ENCODE measurements around the gene SPAG17. TPM values are rescaled to one million over a fixed set of nuclear protein-coding genes. Genes with fewer than 3 reads are reported as not detected.

Gene SPAG17
- total and polyA plus RNA-seq, 2 donors (not counting 1 experiment from before 2014, with no cell fraction given), result 0.01 to 0.33 TPM

GRCh38 chr1:118159569-118159968 lies 25.5 kb downstream of the SPAG17 start:
- Histone ChIP-seq H3K4me1 (ENCODE audit: control insufficient read depth, extremely low read depth, insufficient read depth, low read length) (no peaks in the 10 kb centered on the region), H3K36me3 (ENCODE audit: control insufficient read depth, insufficient read depth, low read length) (no peaks in the 10 kb centered on the region), H3K4me3 (replicated peaks in 1 of 4; ENCODE audit: control extremely low read depth in 1 of 4, insufficient read depth in 1 of 4, low read depth in 3 of 4, low read length in 4 of 4) (no peak overlapping the region), H2AFZ (ENCODE audit: low read length) (no peak overlapping the region), H3K27ac (ENCODE audit: insufficient read depth, low read length) (no peak overlapping the region), H3K9me3 (ENCODE audit: control insufficient read depth, insufficient read depth, low read depth, low read length) (no peaks in the 10 kb centered on the region), H3K9ac (ENCODE audit: insufficient read depth, low read length) (no peak overlapping the region), H4K20me1 (ENCODE audit: control insufficient read depth, extremely low read depth, insufficient read depth, low read length) (no peaks in the 10 kb centered on the region), H3K27me3 (ENCODE audit: control insufficient read depth, insufficient read depth, low read length) (no peaks in the 10 kb centered on the region), H3K4me2 (ENCODE audit: extremely low read depth, insufficient read depth, low read length) (no peak overlapping the region), H3K79me2 (ENCODE audit: control insufficient read depth, insufficient read depth, low read length) (no peaks in the 10 kb centered on the region)
- DNase-seq (ENCODE audit: low read depth in 2 of 2), result no peak
- TF ChIP-seq EZH2 (IDR thresholded peaks at IDR 0.05; ENCODE audit: low read length, missing control alignments) (no peak), CTCF (conservative IDR thresholded peaks at IDR 0.05 in 1 of 2, IDR thresholded peaks at IDR 0.05 in 1 of 2; ENCODE audit: low read depth in 1 of 2, low read length in 2 of 2) (no peak)

- H3K27ac ChIP-seq (ENCODE audit: insufficient read depth, low read length), result no peak overlapping the region
- no peaks in the 10 kb centered on the region for H3K4me1 ChIP-seq (ENCODE audit: control insufficient read depth, extremely low read depth, insufficient read depth, low read length)
- H3K36me3 ChIP-seq (ENCODE audit: control insufficient read depth, insufficient read depth, low read length), result no peaks in the 10 kb centered on the region
- H3K4me3 ChIP-seq (replicated peaks in 1 of 4; ENCODE audit: control extremely low read depth in 1 of 4, insufficient read depth in 1 of 4, low read depth in 3 of 4, low read length in 4 of 4), result no peak overlapping the region
- TF ChIP-seq EZH2 (IDR thresholded peaks at IDR 0.05; ENCODE audit: low read length, missing control alignments) (no peak), CTCF (conservative IDR thresholded peaks at IDR 0.05 in 1 of 2, IDR thresholded peaks at IDR 0.05 in 1 of 2; ENCODE audit: low read depth in 1 of 2, low read length in 2 of 2) (no peak)
- H3K9ac ChIP-seq (ENCODE audit: insufficient read depth, low read length), result no peak overlapping the region
- no peaks in the 10 kb centered on the region for H3K79me2 ChIP-seq (ENCODE audit: control insufficient read depth, insufficient read depth, low read length)
- DNase-seq (ENCODE audit: low read depth in 2 of 2), result peak; percentile 26 to 94
- H3K9me3 ChIP-seq (ENCODE audit: control insufficient read depth, insufficient read depth, low read depth, low read length), result no peaks in the 10 kb centered on the region
- no peaks in the 10 kb centered on the region for H4K20me1 ChIP-seq (ENCODE audit: control insufficient read depth, extremely low read depth, insufficient read depth, low read length)
- no peak overlapping the region for H2AFZ ChIP-seq (ENCODE audit: low read length)
- H3K4me2 ChIP-seq (ENCODE audit: extremely low read depth, insufficient read depth, low read length), result no peak overlapping the region
- H3K27me3 ChIP-seq (ENCODE audit: control insufficient read depth, insufficient read depth, low read length), result no peaks in the 10 kb centered on the region
Measured at GRCh38 chr1:118158924-118159323, 26.1 kb downstream of the SPAG17 start.

GRCh38 chr1:118157506-118157905 lies 27.5 kb downstream of the SPAG17 start:
- TF ChIP-seq CTCF (conservative IDR thresholded peaks at IDR 0.05 in 1 of 2, IDR thresholded peaks at IDR 0.05 in 1 of 2; ENCODE audit: low read depth in 1 of 2, low read length in 2 of 2), result no peak
- TF ChIP-seq EZH2 (IDR thresholded peaks at IDR 0.05; ENCODE audit: low read length, missing control alignments), result no peak

More at GRCh38 chr1:118157506-118157905, 27.5 kb downstream of the SPAG17 start:
- no peak for DNase-seq (ENCODE audit: low read depth in 2 of 2)
- Histone ChIP-seq H3K4me1 (ENCODE audit: control insufficient read depth, extremely low read depth, insufficient read depth, low read length) (no peaks in the 10 kb centered on the region), H3K36me3 (ENCODE audit: control insufficient read depth, insufficient read depth, low read length) (no peaks in the 10 kb centered on the region), H3K27ac (ENCODE audit: insufficient read depth, low read length) (no peak overlapping the region), H3K79me2 (ENCODE audit: control insufficient read depth, insufficient read depth, low read length) (no peaks in the 10 kb centered on the region), H3K9ac (ENCODE audit: insufficient read depth, low read length) (no peak overlapping the region), H3K4me2 (ENCODE audit: extremely low read depth, insufficient read depth, low read length) (no peak overlapping the region), H3K4me3 (replicated peaks in 1 of 4; ENCODE audit: control extremely low read depth in 1 of 4, insufficient read depth in 1 of 4, low read depth in 3 of 4, low read length in 4 of 4) (no peak overlapping the region), H3K27me3 (ENCODE audit: control insufficient read depth, insufficient read depth, low read length) (no peaks in the 10 kb centered on the region), H4K20me1 (ENCODE audit: control insufficient read depth, extremely low read depth, insufficient read depth, low read length) (no peaks in the 10 kb centered on the region), H3K9me3 (ENCODE audit: control insufficient read depth, insufficient read depth, low read depth, low read length) (no peaks in the 10 kb centered on the region), H2AFZ (ENCODE audit: low read length) (no peak overlapping the region)
